HCT116 (cell line): ENCODE results near the gene DDX10.
A peak's percentile ranks its signal among the peaks of the same experiment; 100 is the strongest.

ENCODE experiments used
- ATF3 ChIP-seq: IDR thresholded peaks from 2 replicates; pipeline ENCODE4 v1.6.1; 2012
- EZH2 ChIP-seq: fragments of 200-600 bp; sonication (generic); IDR thresholded peaks from 2 replicates; pipeline ENCODE4 v1.6.1; 2017; ENCODE audit warnings: antibody characterized with exemption, mixed run types
- FOSL1 ChIP-seq: IDR thresholded peaks from 2 replicates; pipeline ENCODE4 v1.6.1; 2012; ENCODE audit warnings: low read depth
- JUND ChIP-seq: IDR thresholded peaks from 2 replicates; pipeline ENCODE4 v1.6.1; 2012
- POLR2A ChIP-seq: IDR thresholded peaks from 2 replicates; pipeline ENCODE4 v1.7.0; 2011; ENCODE audit warnings: borderline replicate concordance; ENCODE audit not compliant: insufficient read depth, insufficient read length; ENCODE audit errors: extremely low read depth
- POLR2AphosphoS5 ChIP-seq: IDR thresholded peaks from 2 replicates; pipeline ENCODE4 v1.6.1; 2011; ENCODE audit warnings: mild to moderate bottlenecking, low read depth, low read length, moderate library complexity
- RAD21 ChIP-seq: IDR thresholded peaks from 2 replicates; pipeline ENCODE4 v1.6.1; 2012; ENCODE audit warnings: low read depth, mild to moderate bottlenecking
- SIN3A ChIP-seq: IDR thresholded peaks from 2 replicates; pipeline ENCODE4 v1.6.1; 2012; ENCODE audit warnings: low read depth
- SP1 ChIP-seq: IDR thresholded peaks from 2 replicates; pipeline ENCODE4 v1.6.1; 2012; ENCODE audit warnings: low read depth
- ZNF274 ChIP-seq: fragments of 200-500 bp; sonication (Bioruptor generic); IDR thresholded peaks from 2 replicates; pipeline ENCODE4 v1.6.1; 2014; ENCODE audit warnings: mild to moderate bottlenecking, low read depth, low read length, inconsistent platforms
- TF ChIP-seq, protein P1 (sequence below), 3 experiments: fragments of 200-600 bp in 1 of 3; sonication (generic) in 1 of 3; IDR thresholded peaks in 2 of 3; conservative IDR thresholded peaks in 1 of 3; 2 replicates each; pipeline ENCODE4 v1.5.1; 2012 to 2017; ENCODE audit warnings: low read depth in 2 of 3, low read length in 2 of 3, antibody characterized with exemption in 1 of 3, borderline replicate concordance in 1 of 3, control low read depth in 1 of 3, mild to moderate bottlenecking in 1 of 3, mixed read lengths in 1 of 3, mixed run types in 1 of 3, moderate library complexity in 1 of 3; ENCODE audit not compliant: insufficient read depth in 1 of 3
- TF ChIP-seq, protein P2 (sequence below): IDR thresholded peaks from 2 replicates; pipeline ENCODE4 v1.6.1; 2012; ENCODE audit warnings: low read depth
- TF ChIP-seq, protein P3 (sequence below): IDR thresholded peaks from 2 replicates; pipeline ENCODE4 v1.6.1; 2011; ENCODE audit warnings: mild to moderate bottlenecking, low read length, moderate library complexity; ENCODE audit not compliant: insufficient replicate concordance; ENCODE audit errors: extremely low read depth
- TF ChIP-seq, protein P4 (sequence below): IDR thresholded peaks from 2 replicates; pipeline ENCODE4 v1.6.1; 2012

DNA sequence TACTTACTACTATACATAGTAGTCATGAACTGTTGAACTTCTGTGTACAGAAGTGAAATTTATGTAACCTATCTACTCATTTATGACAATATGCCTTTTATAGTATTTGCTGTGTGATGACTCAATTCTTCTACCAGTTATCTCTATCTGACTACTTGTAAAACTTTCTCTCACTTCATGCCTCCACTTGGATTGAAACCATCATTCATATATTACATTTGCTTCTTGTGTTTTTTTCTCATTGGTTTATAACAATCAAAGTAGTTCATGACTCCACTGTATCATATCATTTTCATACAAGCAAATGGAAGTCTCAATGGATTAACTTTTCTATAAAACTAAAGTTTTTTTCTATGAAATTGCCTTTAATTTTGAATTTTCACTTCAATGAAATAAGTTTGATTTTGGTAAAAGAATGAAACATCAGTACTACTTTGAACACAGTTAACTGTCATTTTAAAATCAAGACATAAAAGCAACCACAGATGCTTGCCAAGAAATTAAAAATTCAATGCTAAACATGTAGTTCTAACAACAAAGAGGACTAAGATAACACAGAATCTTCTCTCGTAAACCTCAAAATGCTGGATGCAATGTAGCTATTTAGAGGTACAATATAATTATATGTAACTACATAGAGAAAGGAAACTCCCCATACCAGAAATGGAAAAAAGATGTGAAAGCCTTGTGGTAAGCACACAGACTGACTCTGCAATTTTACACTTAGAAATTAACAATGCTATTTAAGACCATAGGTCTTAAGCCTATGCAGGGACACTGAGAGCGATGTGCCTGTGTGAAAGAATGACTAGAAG is 43.7 kb upstream of the DDX10 start:
- TF ChIP-seq, protein P1, sequence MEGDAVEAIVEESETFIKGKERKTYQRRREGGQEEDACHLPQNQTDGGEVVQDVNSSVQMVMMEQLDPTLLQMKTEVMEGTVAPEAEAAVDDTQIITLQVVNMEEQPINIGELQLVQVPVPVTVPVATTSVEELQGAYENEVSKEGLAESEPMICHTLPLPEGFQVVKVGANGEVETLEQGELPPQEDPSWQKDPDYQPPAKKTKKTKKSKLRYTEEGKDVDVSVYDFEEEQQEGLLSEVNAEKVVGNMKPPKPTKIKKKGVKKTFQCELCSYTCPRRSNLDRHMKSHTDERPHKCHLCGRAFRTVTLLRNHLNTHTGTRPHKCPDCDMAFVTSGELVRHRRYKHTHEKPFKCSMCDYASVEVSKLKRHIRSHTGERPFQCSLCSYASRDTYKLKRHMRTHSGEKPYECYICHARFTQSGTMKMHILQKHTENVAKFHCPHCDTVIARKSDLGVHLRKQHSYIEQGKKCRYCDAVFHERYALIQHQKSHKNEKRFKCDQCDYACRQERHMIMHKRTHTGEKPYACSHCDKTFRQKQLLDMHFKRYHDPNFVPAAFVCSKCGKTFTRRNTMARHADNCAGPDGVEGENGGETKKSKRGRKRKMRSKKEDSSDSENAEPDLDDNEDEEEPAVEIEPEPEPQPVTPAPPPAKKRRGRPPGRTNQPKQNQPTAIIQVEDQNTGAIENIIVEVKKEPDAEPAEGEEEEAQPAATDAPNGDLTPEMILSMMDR (IDR thresholded peaks at IDR 0.05 in 2 of 3, conservative IDR thresholded peaks at IDR 0.05 in 1 of 3; ENCODE audit: borderline replicate concordance in 1 of 3, insufficient read depth in 1 of 3, low read depth in 2 of 3, low read length in 2 of 3), result no peak
- no peak for TF ChIP-seq EZH2
- no peak for TF ChIP-seq POLR2A
- no peak for TF ChIP-seq JUND
- TF ChIP-seq FOSL1, result peak; percentile 25; the same call in 1 of the 2 replicates
- TF ChIP-seq SP1, result no peak
- TF ChIP-seq SIN3A, result no peak
- TF ChIP-seq, protein P2, sequence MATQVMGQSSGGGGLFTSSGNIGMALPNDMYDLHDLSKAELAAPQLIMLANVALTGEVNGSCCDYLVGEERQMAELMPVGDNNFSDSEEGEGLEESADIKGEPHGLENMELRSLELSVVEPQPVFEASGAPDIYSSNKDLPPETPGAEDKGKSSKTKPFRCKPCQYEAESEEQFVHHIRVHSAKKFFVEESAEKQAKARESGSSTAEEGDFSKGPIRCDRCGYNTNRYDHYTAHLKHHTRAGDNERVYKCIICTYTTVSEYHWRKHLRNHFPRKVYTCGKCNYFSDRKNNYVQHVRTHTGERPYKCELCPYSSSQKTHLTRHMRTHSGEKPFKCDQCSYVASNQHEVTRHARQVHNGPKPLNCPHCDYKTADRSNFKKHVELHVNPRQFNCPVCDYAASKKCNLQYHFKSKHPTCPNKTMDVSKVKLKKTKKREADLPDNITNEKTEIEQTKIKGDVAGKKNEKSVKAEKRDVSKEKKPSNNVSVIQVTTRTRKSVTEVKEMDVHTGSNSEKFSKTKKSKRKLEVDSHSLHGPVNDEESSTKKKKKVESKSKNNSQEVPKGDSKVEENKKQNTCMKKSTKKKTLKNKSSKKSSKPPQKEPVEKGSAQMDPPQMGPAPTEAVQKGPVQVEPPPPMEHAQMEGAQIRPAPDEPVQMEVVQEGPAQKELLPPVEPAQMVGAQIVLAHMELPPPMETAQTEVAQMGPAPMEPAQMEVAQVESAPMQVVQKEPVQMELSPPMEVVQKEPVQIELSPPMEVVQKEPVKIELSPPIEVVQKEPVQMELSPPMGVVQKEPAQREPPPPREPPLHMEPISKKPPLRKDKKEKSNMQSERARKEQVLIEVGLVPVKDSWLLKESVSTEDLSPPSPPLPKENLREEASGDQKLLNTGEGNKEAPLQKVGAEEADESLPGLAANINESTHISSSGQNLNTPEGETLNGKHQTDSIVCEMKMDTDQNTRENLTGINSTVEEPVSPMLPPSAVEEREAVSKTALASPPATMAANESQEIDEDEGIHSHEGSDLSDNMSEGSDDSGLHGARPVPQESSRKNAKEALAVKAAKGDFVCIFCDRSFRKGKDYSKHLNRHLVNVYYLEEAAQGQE, result no peak
- no peak for TF ChIP-seq ZNF274
- TF ChIP-seq, protein P3, sequence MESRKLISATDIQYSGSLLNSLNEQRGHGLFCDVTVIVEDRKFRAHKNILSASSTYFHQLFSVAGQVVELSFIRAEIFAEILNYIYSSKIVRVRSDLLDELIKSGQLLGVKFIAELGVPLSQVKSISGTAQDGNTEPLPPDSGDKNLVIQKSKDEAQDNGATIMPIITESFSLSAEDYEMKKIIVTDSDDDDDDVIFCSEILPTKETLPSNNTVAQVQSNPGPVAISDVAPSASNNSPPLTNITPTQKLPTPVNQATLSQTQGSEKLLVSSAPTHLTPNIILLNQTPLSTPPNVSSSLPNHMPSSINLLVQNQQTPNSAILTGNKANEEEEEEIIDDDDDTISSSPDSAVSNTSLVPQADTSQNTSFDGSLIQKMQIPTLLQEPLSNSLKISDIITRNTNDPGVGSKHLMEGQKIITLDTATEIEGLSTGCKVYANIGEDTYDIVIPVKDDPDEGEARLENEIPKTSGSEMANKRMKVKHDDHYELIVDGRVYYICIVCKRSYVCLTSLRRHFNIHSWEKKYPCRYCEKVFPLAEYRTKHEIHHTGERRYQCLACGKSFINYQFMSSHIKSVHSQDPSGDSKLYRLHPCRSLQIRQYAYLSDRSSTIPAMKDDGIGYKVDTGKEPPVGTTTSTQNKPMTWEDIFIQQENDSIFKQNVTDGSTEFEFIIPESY, result no peak
- TF ChIP-seq POLR2AphosphoS5, result no peak
- no peak for TF ChIP-seq ATF3
- TF ChIP-seq RAD21, result no peak
- TF ChIP-seq, protein P4, sequence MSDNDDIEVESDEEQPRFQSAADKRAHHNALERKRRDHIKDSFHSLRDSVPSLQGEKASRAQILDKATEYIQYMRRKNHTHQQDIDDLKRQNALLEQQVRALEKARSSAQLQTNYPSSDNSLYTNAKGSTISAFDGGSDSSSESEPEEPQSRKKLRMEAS, result no peak
